K562 (cell line): Measurements from ENCODE around the gene NINJ1. TPM values are rescaled to one million over a fixed set of nuclear protein-coding genes. Genes with fewer than 3 reads are reported as not detected.
A peak's percentile ranks its signal among the peaks of the same experiment; 100 is the strongest.

Experiments
- ARID1B ChIP-seq: fragments of 450-650 bp; IDR thresholded peaks from 2 replicates; pipeline ENCODE4 v1.6.1; 2016; ENCODE audit warnings: antibody characterized with exemption, mild to moderate bottlenecking, inconsistent platforms
- ATF7 ChIP-seq: fragments of 450-650 bp; IDR thresholded peaks from 2 replicates; pipeline ENCODE4 v1.7.1; 2014; ENCODE audit warnings: mild to moderate bottlenecking, moderate library complexity
- CEBPG ChIP-seq, 3 experiments: fragments of 200-800 bp in 1 of 3; sonication (Bioruptor generic) in 1 of 3; sonication (generic) in 1 of 3; formaldehyde crosslinking in 1 of 3; IDR thresholded peaks in 2 of 3; conservative IDR thresholded peaks in 1 of 3; 2 replicates each; pipeline versions ENCODE4 v1.6.1 to v1.8.0; 2016 to 2022; ENCODE audit warnings: missing compliant biosample characterization in 2 of 3, missing genetic modification characterization in 2 of 3, mild to moderate bottlenecking in 1 of 3, missing genetic modification reagents in 1 of 3
- CREM ChIP-seq: IDR thresholded peaks from 2 replicates; pipeline ENCODE4 v1.6.1; 2014; ENCODE audit warnings: antibody characterized with exemption, low read depth
- ELF2 ChIP-seq: fragments of 250-450 bp; sonication (Bioruptor Pico); IDR thresholded peaks from 2 replicates; pipeline ENCODE4 v1.5.0; 2021; ENCODE audit warnings: mild to moderate bottlenecking
- FOSL1 ChIP-seq: fragments of 200-800 bp; sonication (Bioruptor generic); conservative IDR thresholded peaks from 2 replicates; pipeline ENCODE4 v1.6.1; 2016; ENCODE audit warnings: missing genetic modification characterization, missing compliant biosample characterization
- FOXA1 ChIP-seq: fragments of 450-650 bp; IDR thresholded peaks from 2 replicates; pipeline ENCODE4 v1.6.1; 2016; ENCODE audit warnings: mild to moderate bottlenecking, borderline replicate concordance
- GABPB1 ChIP-seq: sonication (generic); formaldehyde crosslinking; IDR thresholded peaks from 2 replicates; pipeline ENCODE4 v1.8.0; 2022; ENCODE audit warnings: mild to moderate bottlenecking, missing genetic modification reagents
- HNRNPUL1 ChIP-seq: fragments of 200-400 bp; formaldehyde crosslinking; IDR thresholded peaks from 2 replicates; pipeline ENCODE4 v1.6.1; 2017; ENCODE audit warnings: low read length
- KDM1A ChIP-seq, 2 experiments: fragments of 450-650 bp; IDR thresholded peaks; 2 replicates each; pipeline ENCODE4 v1.6.1; 2016; ENCODE audit warnings: mild to moderate bottlenecking in 2 of 2
- L3MBTL2 ChIP-seq: fragments of 450-650 bp; IDR thresholded peaks from 2 replicates; pipeline ENCODE4 v1.6.1; 2016; ENCODE audit warnings: mild to moderate bottlenecking, moderate library complexity
- MAZ ChIP-seq, 2 experiments: fragments of 450-650 bp in 1 of 2; sonication (generic) in 1 of 2; formaldehyde crosslinking; IDR thresholded peaks in 1 of 2; conservative IDR thresholded peaks in 1 of 2; 2 replicates each; pipeline versions ENCODE4 v1.4.0 to v1.5.0; 2020; ENCODE audit warnings: mild to moderate bottlenecking in 1 of 2, missing genetic modification reagents in 1 of 2
- MYC ChIP-seq, 2 experiments: fragments of 250-450 bp in 1 of 2; sonication (Bioruptor Pico) in 1 of 2; IDR thresholded peaks; 2 replicates each; pipeline versions ENCODE4 v1.5.1 to v1.6.1; 2012 to 2021; ENCODE audit warnings: low read depth in 2 of 2, borderline replicate concordance in 1 of 2, improper control_type of control experiment in 1 of 2, low read length in 1 of 2, mild to moderate bottlenecking in 1 of 2, moderate library complexity in 1 of 2
- NFE2 ChIP-seq: IDR thresholded peaks from 2 replicates; pipeline ENCODE4 v1.6.1; 2014; ENCODE audit warnings: antibody characterized with exemption, low read depth
- NFIC ChIP-seq: fragments of 450-650 bp; IDR thresholded peaks from 2 replicates; pipeline ENCODE4 v1.6.1; 2017; ENCODE audit warnings: mild to moderate bottlenecking, inconsistent platforms
- SOX6 ChIP-seq: fragments of 450-650 bp; IDR thresholded peaks from 2 replicates; pipeline ENCODE4 v1.6.1; 2014; ENCODE audit warnings: mild to moderate bottlenecking
- SREBF2 ChIP-seq: sonication (generic); formaldehyde crosslinking; IDR thresholded peaks from 2 replicates; pipeline ENCODE4 v1.4.0; 2020; ENCODE audit warnings: mild to moderate bottlenecking, missing genetic modification reagents
- TRIM24 ChIP-seq, 2 experiments: fragments of 450-650 bp; IDR thresholded peaks; 2 replicates each; pipeline ENCODE4 v1.6.1; 2016
- ZBTB1 ChIP-seq: sonication (generic); formaldehyde crosslinking; IDR thresholded peaks from 2 replicates; pipeline ENCODE4 v1.8.1; 2023; ENCODE audit warnings: missing genetic modification reagents, low read depth, mild to moderate bottlenecking, borderline replicate concordance
- ZKSCAN3 ChIP-seq: fragments of 250-450 bp; sonication (Bioruptor Pico); IDR thresholded peaks from 2 replicates; pipeline ENCODE4 v1.4.0; 2020
- ZNF561 ChIP-seq: fragments of 450-650 bp; formaldehyde crosslinking; conservative IDR thresholded peaks from 2 replicates; pipeline ENCODE4 v1.4.0; 2020; ENCODE audit warnings: mild to moderate bottlenecking, moderate library complexity
- ZNF699 ChIP-seq: fragments of 250-450 bp; sonication (Bioruptor Pico); IDR thresholded peaks from 2 replicates; pipeline ENCODE4 v1.8.0; 2021; ENCODE audit warnings: mild to moderate bottlenecking, moderate library complexity; ENCODE audit not compliant: insufficient replicate concordance
- polyA plus RNA-seq, 8 experiments: library from polyadenylated mRNA; depleted of rRNA in 4 of 8; stranded (reverse) in 5 of 8; unstranded in 3 of 8; fragments of >200 nt; fragmentation: Nextera tagmentation in 2 of 8; fragmentation: Illumina TruSeq in 1 of 8; extraction: Ambion mirVana in 2 of 8; extraction: Trizol in 1 of 8; gene quantifications; 2 replicates each; pipeline versions ENCODE4 v1.2.1 to v1.2.3, GENCODE V29; 2011 to 2014; ENCODE audit warnings: inconsistent platforms in 1 of 8, missing spikeins in 1 of 8
- total RNA-seq, 7 experiments: library from RNA; depleted of rRNA in 6 of 7; stranded (reverse); fragments of >200 nt in 6 of 7; fragmentation: Illumina TruSeq in 2 of 7; extraction: Trizol in 2 of 7; gene quantifications; 2 replicates each; pipeline versions ENCODE4 v1.2.1 to v1.2.3, GENCODE V29; 2011 to 2021; ENCODE audit warnings: low replicate concordance in 1 of 7
- TF ChIP-seq, protein P1 (sequence below): fragments of 450-650 bp; IDR thresholded peaks from 2 replicates; pipeline ENCODE4 v1.6.1; 2016; ENCODE audit warnings: missing biosample characterization, missing genetic modification characterization
- TF ChIP-seq, protein P2 (sequence below): sonication (generic); formaldehyde crosslinking; IDR thresholded peaks from 2 replicates; pipeline ENCODE4 v1.5.0; 2020; ENCODE audit warnings: missing genetic modification reagents

NINJ1 gene
- total and polyA plus RNA-seq, 9 of the 15 experiments (the other 6 are each of a cell fraction or from before 2014, with no cell fraction given) = 0.13 to 8.4 (median 4.9) TPM

DNA sequence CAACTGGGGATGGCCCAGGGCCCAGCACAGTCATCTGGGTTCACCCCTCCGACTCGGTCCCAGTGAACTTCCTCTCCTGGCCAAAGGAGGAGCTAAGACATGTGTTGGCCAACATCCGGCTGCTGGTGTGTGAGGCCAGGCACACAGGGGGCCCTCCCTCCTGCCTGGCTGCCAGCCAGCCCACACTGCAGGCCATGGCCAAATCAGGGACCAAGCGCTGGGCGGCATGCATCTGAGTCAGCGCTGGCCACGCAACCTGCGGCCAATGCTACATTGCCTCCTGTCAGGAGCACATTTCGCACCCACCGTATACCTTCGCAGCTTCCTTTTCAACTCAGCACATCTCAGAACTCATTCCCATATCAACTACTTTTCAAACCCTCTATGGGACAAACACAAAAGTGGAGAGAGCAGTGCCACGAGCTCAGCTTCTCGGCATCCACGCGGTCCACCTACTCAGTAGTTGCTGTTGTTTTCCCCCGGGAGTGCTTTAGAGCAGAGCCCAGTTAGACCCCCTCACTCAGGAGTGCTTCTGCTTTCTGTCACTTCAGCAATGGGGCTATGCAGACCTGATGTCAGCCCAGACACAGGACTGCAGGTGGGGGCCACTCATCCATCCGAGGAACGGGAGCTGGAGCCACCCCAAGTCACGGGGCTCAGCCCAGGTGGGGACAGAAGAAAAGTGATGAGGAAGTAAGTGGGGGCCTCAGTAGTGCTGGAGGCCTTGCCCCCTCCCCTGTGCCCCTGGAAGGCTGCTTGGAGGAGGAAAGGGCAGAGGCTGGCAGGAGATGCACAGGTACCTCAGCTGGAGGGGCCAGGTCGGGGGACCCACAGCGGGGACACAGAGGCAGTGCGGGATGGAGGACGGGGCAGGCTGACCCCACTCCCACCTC is 13.9 kb downstream of the NINJ1 start (continued):
- TF ChIP-seq ARID1B (peak; percentile 66; the same call in 1 of the 2 replicates), FOSL1 (peak; percentile 93), ZKSCAN3 (CRISPR knock-in tag) (no peak), HNRNPUL1 (no peak), ZBTB1 (no peak), NFE2 (0 out of 2 replicates have a peak, but pooled peaks have one; percentile 27), KDM1A (IDR thresholded peaks at IDR 0.05) (no peak), ELF2 (CRISPR knock-in tag) (no peak), MYC (IDR thresholded peaks at IDR 0.05; ENCODE audit: low read depth, low read length) (peak; percentile 88; the same call in 1 of the 2 replicates), MYC (CRISPR knock-in tag; IDR thresholded peaks at IDR 0.05; ENCODE audit: borderline replicate concordance, low read depth) (no peak), SOX6 (peak; percentile 46; the same call in 1 of the 2 replicates), L3MBTL2 (peak; percentile 88), TRIM24 (IDR thresholded peaks at IDR 0.05) (peak in 1 of 2 experiments; percentile 29; a peak in 1 of 4 replicates), ATF7 (peak; percentile 72), CEBPG (CRISPR knock-in tag; IDR thresholded peaks at IDR 0.05) (peak; percentile 96), CEBPG (tag; conservative IDR thresholded peaks at IDR 0.05 in 1 of 2, IDR thresholded peaks at IDR 0.05 in 1 of 2) (peak; percentile 88 to 90), CREM (peak; percentile 74; the same call in 1 of the 2 replicates), FOXA1 (no peak), MAZ (CRISPR knock-in tag; conservative IDR thresholded peaks at IDR 0.05 in 1 of 2, IDR thresholded peaks at IDR 0.05 in 1 of 2) (peak; percentile 72 to 75), GABPB1 (peak; percentile 88), SREBF2 (no peak), ZNF699 (CRISPR knock-in tag) (no peak), ZNF561 (no peak), NFIC (peak; percentile 98)
- TF ChIP-seq, protein P1, sequence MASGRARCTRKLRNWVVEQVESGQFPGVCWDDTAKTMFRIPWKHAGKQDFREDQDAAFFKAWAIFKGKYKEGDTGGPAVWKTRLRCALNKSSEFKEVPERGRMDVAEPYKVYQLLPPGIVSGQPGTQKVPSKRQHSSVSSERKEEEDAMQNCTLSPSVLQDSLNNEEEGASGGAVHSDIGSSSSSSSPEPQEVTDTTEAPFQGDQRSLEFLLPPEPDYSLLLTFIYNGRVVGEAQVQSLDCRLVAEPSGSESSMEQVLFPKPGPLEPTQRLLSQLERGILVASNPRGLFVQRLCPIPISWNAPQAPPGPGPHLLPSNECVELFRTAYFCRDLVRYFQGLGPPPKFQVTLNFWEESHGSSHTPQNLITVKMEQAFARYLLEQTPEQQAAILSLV (tag) = 0 out of 2 replicates have a peak, but pooled peaks have one; percentile 5
- TF ChIP-seq, protein P2, sequence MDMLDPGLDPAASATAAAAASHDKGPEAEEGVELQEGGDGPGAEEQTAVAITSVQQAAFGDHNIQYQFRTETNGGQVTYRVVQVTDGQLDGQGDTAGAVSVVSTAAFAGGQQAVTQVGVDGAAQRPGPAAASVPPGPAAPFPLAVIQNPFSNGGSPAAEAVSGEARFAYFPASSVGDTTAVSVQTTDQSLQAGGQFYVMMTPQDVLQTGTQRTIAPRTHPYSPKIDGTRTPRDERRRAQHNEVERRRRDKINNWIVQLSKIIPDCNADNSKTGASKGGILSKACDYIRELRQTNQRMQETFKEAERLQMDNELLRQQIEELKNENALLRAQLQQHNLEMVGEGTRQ (CRISPR knock-in tag) = no peak
